ENCODE data around the gene LYSMD1.
A peak's percentile ranks its signal among the peaks of the same experiment; 100 is the strongest.

The LYSMD1 gene

GRCh38 chr1:151143986-151144385 is 21.7 kb downstream of the LYSMD1 start:
- no peak overlapping the region for H3K27ac ChIP-seq
- DNase-seq (ENCODE audit: low read depth, low spot score) = no peak

DNA sequence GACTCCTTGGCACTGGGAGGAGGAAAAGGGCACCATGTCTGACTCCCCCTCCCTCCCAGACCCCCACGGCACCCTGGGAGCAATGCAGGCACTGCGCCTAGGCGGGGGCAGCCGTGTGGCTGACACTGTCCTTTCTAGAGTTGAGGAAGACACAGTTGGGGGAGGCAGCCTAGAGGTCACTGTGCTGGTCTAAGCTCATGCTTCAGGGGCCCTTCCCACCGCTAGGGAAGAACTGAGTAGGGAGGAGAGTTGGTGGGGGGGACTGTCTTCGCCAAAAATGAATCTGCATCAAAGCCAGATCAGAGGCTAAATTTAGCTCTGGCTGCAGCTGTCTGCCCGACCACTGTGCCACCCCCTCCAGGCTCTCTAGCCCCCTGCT is 22.7 kb downstream of the LYSMD1 start:
- no peak overlapping the region for H3K27ac ChIP-seq
- DNase-seq (ENCODE audit: low read depth, low spot score) = no peak

GRCh38 chr1:151142411-151143056 is 23.2 kb downstream of the LYSMD1 start:
- no peak for DNase-seq (ENCODE audit: low read depth, low spot score)

DNA sequence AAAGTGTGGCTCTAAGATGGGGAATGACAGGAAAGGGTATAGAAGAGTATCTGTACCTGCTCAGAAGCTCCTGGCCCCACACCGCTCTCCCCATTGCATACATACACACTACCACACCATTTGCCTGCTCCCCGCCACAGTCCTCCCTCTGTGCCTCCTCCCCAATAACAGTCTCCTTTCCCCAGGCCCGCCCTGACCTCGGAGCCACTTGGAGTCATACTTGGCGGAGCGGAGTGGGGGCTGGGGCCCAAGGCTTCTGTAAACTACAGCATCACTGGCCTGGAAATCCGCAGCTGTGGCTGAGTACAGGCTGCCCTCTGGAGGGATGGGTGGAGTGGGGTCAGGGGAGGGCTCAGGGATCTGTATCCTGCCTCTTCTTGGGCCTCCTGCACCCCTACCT is 27.9 kb downstream of the LYSMD1 start:
- no peak overlapping the region for H3K27ac ChIP-seq
- no peak for DNase-seq (ENCODE audit: low read depth, low spot score)

More at GRCh38 chr1:151142411-151143056, 23.2 kb downstream of the LYSMD1 start:
- no peak overlapping the region for H3K27ac ChIP-seq

DNA sequence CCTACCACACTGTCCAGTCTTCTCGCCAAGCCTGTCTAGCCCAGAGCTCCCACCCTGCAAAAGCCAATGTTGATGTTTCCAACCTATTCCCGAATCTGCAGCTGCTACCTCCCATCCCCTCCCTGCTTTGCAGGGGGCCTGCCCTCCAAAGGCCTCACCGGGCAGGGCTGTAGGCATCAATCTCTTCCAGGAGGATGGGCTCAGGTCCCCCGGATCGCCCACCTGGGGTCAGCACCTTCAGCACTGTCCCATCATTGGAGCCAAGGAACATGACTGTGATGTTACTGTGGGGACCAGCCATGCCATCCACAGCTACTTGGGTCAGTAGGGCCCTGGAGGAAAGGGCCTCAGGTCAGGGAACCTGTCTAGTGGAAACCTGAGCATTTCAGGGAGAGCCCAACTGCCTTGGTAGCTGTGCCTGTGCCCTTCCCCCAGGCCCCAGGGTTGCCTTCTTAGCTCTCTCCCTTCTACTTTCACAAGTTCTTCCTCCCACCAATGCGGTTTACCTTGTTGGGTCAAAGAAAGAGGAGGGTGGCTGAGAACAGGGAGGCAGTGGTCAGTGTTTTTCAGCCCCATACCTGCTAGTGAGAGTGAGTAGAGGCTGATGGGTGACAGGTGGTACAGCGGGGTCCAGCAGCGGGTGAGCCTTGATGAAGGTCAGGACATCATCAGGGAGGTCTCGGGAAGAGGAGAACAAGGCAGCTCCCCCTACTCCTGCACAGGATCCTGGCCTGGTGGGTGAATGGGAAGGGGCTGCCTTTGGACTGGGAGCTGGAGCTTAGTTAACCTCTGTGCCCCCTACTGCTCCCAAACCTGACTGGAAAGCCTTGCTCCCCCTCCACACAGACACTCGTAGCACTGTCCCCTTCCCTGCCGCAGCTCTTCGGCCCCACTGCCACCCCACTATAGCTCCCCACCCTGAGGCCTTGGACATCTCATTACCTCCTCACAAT is 30.0 kb downstream of the LYSMD1 start:
- no peak overlapping the region for H3K27ac ChIP-seq
- DNase-seq (ENCODE audit: low read depth, low spot score) = no peak

DNA sequence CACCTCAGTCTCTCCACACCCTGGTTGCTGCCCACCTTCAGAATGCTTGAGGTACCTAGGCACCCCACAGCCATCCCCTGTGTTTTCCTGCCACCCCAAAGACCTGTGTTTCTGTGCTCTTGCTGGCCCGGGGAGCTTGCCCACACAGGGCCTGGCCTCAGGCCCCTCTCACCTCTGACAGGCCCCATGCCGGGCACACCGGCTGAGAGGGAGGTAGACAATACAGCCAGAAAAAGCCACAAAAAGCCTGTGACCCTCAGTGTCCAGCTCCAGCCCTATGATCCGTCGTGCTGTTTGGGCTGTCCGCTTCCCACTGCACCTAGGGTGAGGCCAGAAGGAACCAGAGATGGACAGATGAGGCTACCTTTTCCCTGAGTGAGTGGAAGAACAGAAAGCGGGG is 30.7 kb downstream of the LYSMD1 start:
- no peak overlapping the region for H3K27ac ChIP-seq
- no peak for DNase-seq (ENCODE audit: low read depth, low spot score)

DNA sequence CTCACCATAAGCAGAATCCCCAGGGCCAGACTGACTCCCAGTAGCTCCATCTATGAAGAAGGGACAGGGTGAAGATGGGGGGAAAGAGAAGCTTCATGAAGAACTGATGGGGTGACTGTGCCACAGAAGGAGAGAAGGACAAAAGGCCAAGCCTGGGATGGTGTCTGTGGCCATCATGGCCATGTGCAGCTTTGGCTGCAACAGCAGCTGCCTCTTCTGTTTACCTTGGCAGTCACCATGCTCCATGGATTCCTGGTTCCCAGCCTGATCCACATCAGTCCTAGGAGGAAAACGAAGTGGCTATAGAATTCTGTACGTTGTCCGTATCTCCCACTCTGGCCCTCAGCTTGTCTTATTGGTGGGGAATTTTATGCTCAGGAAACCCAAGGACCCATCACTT is 31.3 kb downstream of the LYSMD1 start:
- no peak for DNase-seq (ENCODE audit: low read depth, low spot score)
- H3K27ac ChIP-seq = no peak overlapping the region

GRCh38 chr1:151133018-151133806 is 32.5 kb downstream of the LYSMD1 start:
- H3K27ac ChIP-seq = no peak overlapping the region
- DNase-seq (ENCODE audit: low read depth, low spot score) = no peak

GRCh38 chr1:151132335-151133017 is 33.2 kb downstream of the LYSMD1 start:
- DNase-seq (ENCODE audit: low read depth, low spot score) = no peak
- no peak overlapping the region for H3K27ac ChIP-seq

- no peak for DNase-seq (ENCODE audit: low read depth, low spot score)
- no peak overlapping the region for H3K27ac ChIP-seq
Measured at GRCh38 chr1:151131701-151132334, 33.9 kb downstream of the LYSMD1 start.

DNA sequence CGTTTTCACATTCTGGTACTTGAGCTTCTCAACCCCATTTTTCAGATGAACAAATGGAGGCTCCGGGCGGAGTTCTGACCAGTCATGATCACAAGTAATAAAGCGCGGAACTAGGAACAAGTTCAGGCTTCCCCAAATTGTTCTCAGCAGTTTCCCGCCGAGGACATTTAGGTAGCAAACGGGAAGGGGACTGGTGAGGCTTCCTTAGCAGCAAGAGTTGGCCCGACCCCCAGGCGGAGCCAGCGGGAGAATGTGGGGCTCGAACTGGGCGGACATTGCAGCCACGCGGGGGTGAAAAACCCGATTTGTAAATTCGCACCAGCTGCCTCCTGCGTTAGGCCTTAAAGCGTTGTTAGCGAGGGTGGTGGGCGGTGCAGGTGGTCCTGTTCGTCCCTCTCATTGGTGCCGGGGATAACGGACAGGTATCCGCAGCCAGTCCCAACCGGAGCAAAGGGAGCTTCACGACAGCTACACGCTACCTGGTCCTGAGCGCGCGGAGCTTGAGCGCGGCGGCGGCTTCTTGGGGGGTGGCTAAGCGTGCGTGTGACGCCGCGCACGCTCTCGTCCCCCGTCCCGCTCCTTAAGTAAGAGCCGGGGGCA is 34.6 kb downstream of the LYSMD1 start:
- no peak overlapping the region for H3K27ac ChIP-seq
- DNase-seq (ENCODE audit: low read depth, low spot score) = peak; percentile 41

- DNase-seq (ENCODE audit: low read depth, low spot score) = no peak
- H3K27ac ChIP-seq = no peak overlapping the region
Measured at GRCh38 chr1:151128800-151129199, 36.9 kb downstream of the LYSMD1 start.

DNA sequence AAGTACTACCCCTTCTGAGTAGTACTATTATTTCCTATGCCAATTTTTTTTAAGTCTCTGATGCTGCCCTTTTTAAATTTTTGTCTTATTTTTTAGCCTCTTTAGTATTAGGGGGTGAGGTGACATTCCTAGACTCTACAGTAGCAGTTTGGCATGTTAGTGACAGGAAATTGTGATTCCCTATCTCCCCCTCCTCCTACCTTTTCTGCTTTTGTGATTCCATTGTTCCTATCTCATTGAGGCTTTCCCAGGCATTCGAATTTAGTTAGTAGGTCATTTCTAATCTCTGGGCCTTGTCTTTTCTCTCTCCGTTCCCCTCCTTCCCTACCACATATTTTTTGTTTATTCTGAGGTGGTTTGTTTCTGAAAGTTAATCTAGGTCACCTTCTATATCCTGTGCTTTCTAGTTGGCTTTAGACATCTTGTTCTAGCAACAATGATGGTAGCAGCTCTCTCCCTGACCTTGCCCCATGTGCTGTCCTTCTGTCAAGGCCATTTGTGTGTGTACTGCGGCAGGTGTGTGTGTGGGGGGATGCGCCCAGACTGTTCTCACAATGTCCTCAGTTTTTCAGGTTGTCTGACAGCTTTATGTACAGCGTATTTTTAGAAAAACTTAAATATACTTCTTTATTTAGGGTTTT is 40.8 kb downstream of the LYSMD1 start:
- no peak overlapping the region for H3K27ac ChIP-seq

GRCh38 chr1:151113877-151114276 is 51.8 kb downstream of the LYSMD1 start:
- H3K27ac ChIP-seq = no peak overlapping the region
- no peak for DNase-seq (ENCODE audit: low read depth, low spot score)

More for the DNA sequence above, 40.8 kb downstream of the LYSMD1 start:
- DNase-seq (ENCODE audit: low read depth, low spot score) = no peak

Measured in epithelial cell of prostate (primary cell).